Left hindlimb (tissue), 1 donor: Measurements from ENCODE around the gene CHRNA5.

Experiments used
- DNase-seq: peaks from one replicate; pipeline ENCODE4 v3.0.0-alpha.2; 2018

CHRNA5 gene

GRCh38 chr15:78620527-78621421 is 55.5 kb downstream of the CHRNA5 start, which contains the start of gene CHRNA3:
Gene CHRNA3, minus strand, starts transcription at chr15:78620996. Its CDS starts 202 bp downstream, at chr15:78620794.
- no peak for DNase-seq

GRCh38 chr15:78621810-78622402 is 56.6 kb downstream of the CHRNA5 start:
- DNase-seq: no peak

GRCh38 chr15:78623786-78624497 is 58.6 kb downstream of the CHRNA5 start:
- no peak for DNase-seq

DNA sequence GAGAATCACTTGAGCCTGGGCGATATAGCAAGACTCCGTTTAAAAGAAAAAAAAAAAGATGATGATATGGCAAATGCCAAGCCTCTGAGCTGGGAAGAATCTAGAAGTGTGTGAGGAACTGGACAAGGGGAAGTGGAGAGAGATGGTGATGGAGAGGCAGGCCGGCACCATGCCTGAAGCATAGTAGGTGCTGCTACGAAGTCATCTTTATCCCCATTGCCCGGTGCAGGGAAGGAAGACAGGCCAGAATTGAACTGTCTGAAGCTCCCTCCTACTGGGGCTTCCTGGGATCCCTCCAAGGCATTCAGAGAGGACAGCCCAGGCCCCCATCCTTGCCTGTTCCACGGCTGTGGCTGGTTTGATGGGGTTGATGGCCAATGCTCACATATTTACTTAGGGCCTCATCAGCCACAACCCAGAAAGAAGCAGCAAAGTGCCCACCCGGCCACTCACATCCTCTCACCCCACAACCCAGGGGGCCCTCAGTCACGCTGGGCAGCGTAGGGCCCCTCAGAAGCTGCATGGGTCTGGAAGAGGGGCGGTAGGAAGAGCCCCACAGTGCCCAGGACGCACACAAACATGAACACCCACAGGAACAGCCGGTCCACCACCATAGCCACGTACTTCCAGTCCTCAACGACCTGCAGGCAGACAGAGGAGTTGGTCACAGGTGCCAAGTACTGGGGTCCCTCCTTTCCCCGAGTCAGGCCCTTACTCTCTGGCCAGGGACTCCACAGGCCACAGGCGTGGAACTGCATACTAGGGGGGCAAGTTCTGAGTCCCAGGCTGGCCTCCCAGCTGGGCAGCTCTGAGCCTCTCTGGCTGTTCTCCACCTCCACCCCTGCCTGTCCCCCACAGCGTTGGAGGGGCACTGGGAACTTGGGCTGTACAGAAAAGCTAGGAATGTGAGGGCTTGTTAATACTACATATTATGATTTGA is 59.6 kb downstream of the CHRNA5 start:
- no peak for DNase-seq

- DNase-seq: no peak
Observed at GRCh38 chr15:78625606-78626280, 60.4 kb downstream of the CHRNA5 start.

- no peak for DNase-seq
Observed at GRCh38 chr15:78626381-78626995, 61.2 kb downstream of the CHRNA5 start.

- no peak for DNase-seq
Observed at GRCh38 chr15:78627348-78627747, 62.0 kb downstream of the CHRNA5 start.

GRCh38 chr15:78628227-78628626 is 62.9 kb downstream of the CHRNA5 start:
- no peak for DNase-seq

- DNase-seq: no peak
Observed at GRCh38 chr15:78629031-78629715, 63.9 kb downstream of the CHRNA5 start.

GRCh38 chr15:78629716-78630065 is 64.4 kb downstream of the CHRNA5 start:
- DNase-seq: no peak

- no peak for DNase-seq
Observed at GRCh38 chr15:78630886-78631633, 65.7 kb downstream of the CHRNA5 start.

GRCh38 chr15:78633348-78633747 is 68.0 kb downstream of the CHRNA5 start:
- DNase-seq: no peak

- no peak for DNase-seq
Observed at GRCh38 chr15:78634210-78635145, 69.2 kb downstream of the CHRNA5 start.

DNA sequence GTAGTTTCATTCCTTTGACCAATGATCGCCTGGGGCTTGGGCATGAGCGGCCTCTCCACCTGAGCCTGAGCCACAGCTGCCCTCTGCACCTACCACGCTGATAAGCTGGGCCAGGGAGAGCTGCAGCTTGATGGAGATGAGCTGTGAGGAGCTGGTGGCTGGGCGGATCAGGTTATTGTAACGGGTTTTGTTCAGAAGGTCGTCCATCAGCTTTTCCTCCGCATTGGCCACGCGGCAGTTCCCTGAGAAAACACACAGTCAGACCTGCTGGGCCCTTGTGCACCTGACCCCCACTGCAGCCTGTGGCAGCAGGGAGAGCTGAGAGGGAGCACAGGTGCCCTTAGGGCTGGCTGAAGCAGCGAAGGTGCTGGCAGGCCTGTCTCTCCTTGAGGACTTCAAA is 70.0 kb downstream of the CHRNA5 start:
- DNase-seq: no peak

- no peak for DNase-seq
Observed at GRCh38 chr15:78636378-78636859, 71.1 kb downstream of the CHRNA5 start.

DNA sequence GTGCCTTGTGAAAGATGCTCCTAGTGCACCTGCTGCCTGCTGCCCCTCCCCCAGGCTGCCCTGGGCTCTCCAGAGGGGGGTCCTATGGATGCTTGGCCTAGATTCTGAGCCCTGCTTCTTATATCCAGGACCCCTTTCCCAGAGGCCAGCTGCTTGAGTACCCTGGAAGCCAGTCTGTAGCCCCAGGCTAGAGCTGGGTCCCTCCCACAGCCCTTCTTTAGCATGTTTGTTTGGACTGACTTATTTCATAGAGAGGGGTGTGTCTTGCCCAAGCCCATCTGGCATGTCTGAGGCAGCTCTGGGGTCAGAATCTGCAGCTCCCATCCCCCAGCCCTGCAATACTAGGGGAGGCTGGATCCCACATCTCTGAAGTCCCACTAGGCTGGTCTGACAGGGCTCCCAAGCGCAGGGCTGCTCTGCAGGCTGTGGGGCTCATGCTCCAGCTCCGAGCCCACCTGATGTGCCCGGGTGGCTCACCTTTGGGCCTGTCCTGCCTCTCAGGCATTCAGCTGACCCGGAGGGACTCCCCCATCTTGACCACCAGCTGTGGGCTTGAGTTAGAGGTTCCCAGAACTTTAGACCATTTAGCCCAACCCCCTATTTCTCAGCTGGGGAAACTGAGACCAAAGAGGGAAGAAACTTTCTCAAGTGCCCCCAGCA is 72.6 kb downstream of the CHRNA5 start:
- no peak for DNase-seq

DNA sequence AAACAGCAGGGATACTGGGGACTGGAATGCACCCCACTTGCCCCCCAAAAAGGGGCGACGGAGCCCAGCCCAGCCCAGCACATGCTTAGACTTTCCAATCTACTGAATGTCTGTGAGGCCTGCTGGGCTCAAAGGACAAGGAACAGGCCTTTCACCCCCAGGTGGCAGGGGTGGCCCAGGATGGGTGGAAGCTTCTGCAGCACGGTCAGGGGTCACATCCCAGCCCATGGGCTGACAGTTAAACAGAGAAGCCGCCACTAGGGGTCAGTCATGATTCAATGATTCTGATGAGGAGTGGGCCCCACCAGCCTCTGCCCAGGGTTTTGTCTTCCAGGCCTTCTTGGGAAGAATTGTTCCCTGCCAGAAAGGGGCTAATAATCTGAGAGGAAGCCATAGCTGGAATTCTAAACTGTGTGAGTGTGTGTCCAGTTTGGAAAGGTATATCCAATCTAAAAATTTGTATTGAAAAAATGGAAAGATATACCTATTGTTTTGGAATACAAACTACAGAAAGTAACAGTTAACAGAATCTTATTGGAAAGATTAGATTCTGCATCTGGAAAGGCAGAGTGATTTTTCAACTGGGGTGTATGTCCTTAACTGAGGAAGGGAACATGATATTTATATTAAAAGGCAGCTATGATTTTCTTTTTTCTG is 73.5 kb downstream of the CHRNA5 start:
- peak; percentile 56 for DNase-seq
